ENCODE measurements around the gene IGFBP6. TPM values are rescaled to one million over a fixed set of nuclear protein-coding genes. Genes with fewer than 3 reads are reported as not detected.
"Not testable (repeated sequence)": the region's sequence is repeated elsewhere in the genome, so short reads cannot be mapped to it uniquely, and the experiment has no call there.

The IGFBP6 gene
- total RNA-seq, 1 donor from 2014 or later, result 95.0 TPM

- DNase-seq (ENCODE audit: low read depth), result no peak
These were observed 708 bp upstream of the IGFBP6 start for GRCh38 chr12:53096759-53097158.

GRCh38 chr12:53097207-53097563 is 282 bp upstream of the IGFBP6 start:
- no peak for DNase-seq (ENCODE audit: low read depth)

GRCh38 chr12:53098354-53098981 is 1.0 kb downstream of the IGFBP6 start:
- DNase-seq (ENCODE audit: low read depth), result no peak

- peak; percentile 83 for DNase-seq (ENCODE audit: low read depth)
These were observed 1.8 kb downstream of the IGFBP6 start for GRCh38 chr12:53099071-53099882.

- no peak for DNase-seq (ENCODE audit: low read depth)
These were observed 3.1 kb downstream of the IGFBP6 start for GRCh38 chr12:53100466-53101151.

- DNase-seq (ENCODE audit: low read depth), result no peak
These were observed 3.8 kb downstream of the IGFBP6 start for GRCh38 chr12:53101266-53101665.

- no peak for DNase-seq (ENCODE audit: low read depth)
These were observed 4.7 kb downstream of the IGFBP6 start for GRCh38 chr12:53101931-53102781.

- no peak for DNase-seq (ENCODE audit: low read depth)
These were observed 5.7 kb downstream of the IGFBP6 start, which contains the start of gene SOAT2 for GRCh38 chr12:53102883-53103807. TSS of gene SOAT2 (plus strand) at chr12:53103486. CDS start at chr12:53103578, 92 bp downstream.

GRCh38 chr12:53103860-53104305 is 6.4 kb downstream of the IGFBP6 start:
- DNase-seq (ENCODE audit: low read depth), result no peak

- no peak for DNase-seq (ENCODE audit: low read depth)
These were observed 7.8 kb downstream of the IGFBP6 start for GRCh38 chr12:53105256-53105655.

- no peak for DNase-seq (ENCODE audit: low read depth)
These were observed 8.4 kb downstream of the IGFBP6 start for GRCh38 chr12:53105712-53106439.

GRCh38 chr12:53107122-53107521 is 9.7 kb downstream of the IGFBP6 start:
- no peak for DNase-seq (ENCODE audit: low read depth)

GRCh38 chr12:53112431-53112830 is 15.0 kb downstream of the IGFBP6 start:
- not testable (repeated sequence) for DNase-seq (ENCODE audit: low read depth)

GRCh38 chr12:53113136-53113705 is 15.8 kb downstream of the IGFBP6 start:
- DNase-seq (ENCODE audit: low read depth), result no peak

GRCh38 chr12:53113951-53114350 is 16.5 kb downstream of the IGFBP6 start:
- no peak for DNase-seq (ENCODE audit: low read depth)

- no peak for DNase-seq (ENCODE audit: low read depth)
These were observed 17.8 kb downstream of the IGFBP6 start for GRCh38 chr12:53115112-53115890.

- no peak for DNase-seq (ENCODE audit: low read depth)
These were observed 18.6 kb downstream of the IGFBP6 start for GRCh38 chr12:53115891-53116648.

- no peak for DNase-seq (ENCODE audit: low read depth)
These were observed 21.4 kb downstream of the IGFBP6 start for GRCh38 chr12:53118751-53119300.

Data from renal cortical epithelial cell (primary cell).